Activated naive CD4-positive, alpha-beta T cell treated with anti-CD3 and anti-CD28 coated beads for 36 hours (primary cell): ENCODE results near the gene COPG1. TPM values are rescaled to one million over a fixed set of nuclear protein-coding genes. Genes with fewer than 3 reads are reported as not detected.

Source experiments
- CTCF ChIA-PET: fragments of 350-600 bp; sonication (Branson Sonifier 250); formaldehyde crosslinking; loops from one replicate; lab custom pipeline; 2021; ENCODE audit warnings: antibody characterized with exemption; lab: Charles Lee
- DNase-seq: peaks from one replicate; pipeline ENCODE4 v3.0.0-alpha.2; 2020
- H3K27ac Mint-ChIP-seq: one replicate; pipeline ENCODE4 v1.8.0; 2021; ENCODE audit warnings: mild to moderate bottlenecking, mixed read lengths
- H3K27me3 Mint-ChIP-seq: one replicate; pipeline ENCODE4 v1.8.0; 2021; ENCODE audit warnings: low read depth, mixed read lengths
- H3K36me3 Mint-ChIP-seq: one replicate; pipeline ENCODE4 v1.8.0; 2021; ENCODE audit warnings: low read depth, mixed read lengths
- H3K4me1 Mint-ChIP-seq: one replicate; pipeline ENCODE4 v1.8.0; 2021; ENCODE audit warnings: low read depth, mixed read lengths
- H3K4me3 Mint-ChIP-seq: one replicate; pipeline ENCODE4 v1.8.0; 2021; ENCODE audit warnings: mild to moderate bottlenecking, moderate library complexity, mixed read lengths
- H3K9me3 Mint-ChIP-seq: one replicate; pipeline ENCODE4 v1.8.0; 2021; ENCODE audit warnings: mixed read lengths
- intact Hi-C: fragments of 100-400 bp; cut with micrococcal nuclease; formaldehyde crosslinking; loops from one replicate; pipeline ENCODE4 v1.15.1; 2023
- total RNA-seq, 2 experiments: library from RNA; stranded (reverse); gene quantifications; one replicate each; pipeline ENCODE4 v1.2.3, GENCODE V29; 2021

The COPG1 gene
- total RNA-seq, 2 experiments from 2014 or later, result 125 to 128 TPM

GRCh38 chr3:129228891-129229585 lies 20.4 kb upstream of the COPG1 start:
- Mint-ChIP-seq H3K4me3 (no peak overlapping the region), H3K4me1 (peaks cover 25% of the 10 kb centered on the region), H3K36me3 (no peaks in the 10 kb centered on the region), H3K9me3 (no peaks in the 10 kb centered on the region), H3K27ac (no peak overlapping the region), H3K27me3 (no peaks in the 10 kb centered on the region)
- CTCF ChIA-PET, result interaction anchor here (1.4 kb wide), 1 partner anchor 11 kb away, joined by 3 read pairs; no protein-coding TSS in a partner anchor
- DNase-seq, result no peak
- intact Hi-C loops, result no loop called here

- peaks cover 17% of the 10 kb centered on the region for H3K4me1 Mint-ChIP-seq
- H3K27me3 Mint-ChIP-seq, result no peaks in the 10 kb centered on the region
- intact Hi-C loops, result loop anchor here (2.0 kb wide), 1 partner anchor 48 kb away; the partner anchor contains the start of gene CNBP
- CTCF ChIA-PET, result interaction anchor here (0.6 to 1.9 kb wide), 6 partner anchors 15 to 260 kb away, joined by 3 to 9 read pairs (median 4); partner anchors contain the start of gene COPG1
- H3K36me3 Mint-ChIP-seq, result no peaks in the 10 kb centered on the region
- H3K9me3 Mint-ChIP-seq, result no peaks in the 10 kb centered on the region
- peak overlapping the region; percentile 31 for H3K27ac Mint-ChIP-seq
- peak; percentile 54 for DNase-seq
- H3K4me3 Mint-ChIP-seq, result no peak overlapping the region
Measured at GRCh38 chr3:129230311-129231019, 18.9 kb upstream of the COPG1 start.

GRCh38 chr3:129231331-129232119 lies 17.9 kb upstream of the COPG1 start:
- no peak overlapping the region for H3K4me3 Mint-ChIP-seq
- CTCF ChIA-PET, result interaction anchor here (0.7 to 1.9 kb wide), 3 partner anchors 8 to 262 kb away, joined by 4 to 9 read pairs (median 6); no protein-coding TSS in a partner anchor

GRCh38 chr3:129233538-129233937 lies 15.9 kb upstream of the COPG1 start:
- intact Hi-C loops, result no loop called here
- Mint-ChIP-seq H3K36me3 (no peaks in the 10 kb centered on the region), H3K9me3 (no peaks in the 10 kb centered on the region), H3K27ac (no peak overlapping the region), H3K27me3 (no peaks in the 10 kb centered on the region), H3K4me3 (no peak overlapping the region), H3K4me1 (peaks cover 10% of the 10 kb centered on the region)
- DNase-seq, result no peak
- CTCF ChIA-PET, result no interaction called here

More at GRCh38 chr3:129231331-129232119, 17.9 kb upstream of the COPG1 start:
- Mint-ChIP-seq H3K9me3 (no peaks in the 10 kb centered on the region), H3K27ac (no peak overlapping the region), H3K4me1 (peaks cover 13% of the 10 kb centered on the region), H3K36me3 (no peaks in the 10 kb centered on the region), H3K27me3 (no peaks in the 10 kb centered on the region)
- intact Hi-C loops, result loop anchor here (2.0 kb wide), 1 partner anchor 49 kb away; the partner anchor contains the start of gene CNBP
- DNase-seq, result no peak

- H3K36me3 Mint-ChIP-seq, result no peaks in the 10 kb centered on the region
- no peaks in the 10 kb centered on the region for H3K27me3 Mint-ChIP-seq
- no peak overlapping the region for H3K27ac Mint-ChIP-seq
- H3K4me1 Mint-ChIP-seq, result peaks cover 19% of the 10 kb centered on the region
- CTCF ChIA-PET, result no interaction called here
- H3K9me3 Mint-ChIP-seq, result no peaks in the 10 kb centered on the region
- intact Hi-C loops, result no loop called here
- no peak overlapping the region for H3K4me3 Mint-ChIP-seq
- no peak for DNase-seq
Measured at GRCh38 chr3:129234441-129234840, 15.0 kb upstream of the COPG1 start.

GRCh38 chr3:129235344-129235917 lies 14.0 kb upstream of the COPG1 start:
- Mint-ChIP-seq H3K36me3 (no peaks in the 10 kb centered on the region), H3K4me1 (peaks cover 20% of the 10 kb centered on the region), H3K27me3 (no peaks in the 10 kb centered on the region), H3K27ac (no peak overlapping the region), H3K4me3 (no peak overlapping the region), H3K9me3 (no peaks in the 10 kb centered on the region)
- intact Hi-C loops, result no loop called here
- DNase-seq, result no peak
- CTCF ChIA-PET, result interaction anchor here (0.6 to 2.1 kb wide), 2 partner anchors 10 to 11 kb away, joined by 3 to 21 read pairs; no protein-coding TSS in a partner anchor

- H3K4me1 Mint-ChIP-seq, result peaks cover 14% of the 10 kb centered on the region
- H3K9me3 Mint-ChIP-seq, result no peaks in the 10 kb centered on the region
- H3K4me3 Mint-ChIP-seq, result no peak overlapping the region
- H3K27me3 Mint-ChIP-seq, result no peaks in the 10 kb centered on the region
- intact Hi-C loops, result no loop called here
- CTCF ChIA-PET, result interaction anchor here (0.5 to 2.3 kb wide), 4 partner anchors 18 to 269 kb away, joined by 3 to 8 read pairs (median 6); no protein-coding TSS in a partner anchor
- peak overlapping the region; percentile 31 for H3K27ac Mint-ChIP-seq
- H3K36me3 Mint-ChIP-seq, result no peaks in the 10 kb centered on the region
- DNase-seq, result peak; percentile 43
Measured at GRCh38 chr3:129238945-129239705, 10.3 kb upstream of the COPG1 start.

GRCh38 chr3:129239991-129240390 lies 9.4 kb upstream of the COPG1 start:
- no peaks in the 10 kb centered on the region for H3K9me3 Mint-ChIP-seq
- H3K27me3 Mint-ChIP-seq, result no peaks in the 10 kb centered on the region
- no peaks in the 10 kb centered on the region for H3K36me3 Mint-ChIP-seq
- no peak for DNase-seq
- intact Hi-C loops, result no loop called here
- CTCF ChIA-PET, result interaction anchor here (0.6 to 2.3 kb wide), 6 partner anchors 9 to 270 kb away, joined by 3 to 8 read pairs (median 4); no protein-coding TSS in a partner anchor
- H3K4me3 Mint-ChIP-seq, result no peak overlapping the region
- peaks cover 14% of the 10 kb centered on the region for H3K4me1 Mint-ChIP-seq
- no peak overlapping the region for H3K27ac Mint-ChIP-seq

- CTCF ChIA-PET, result interaction anchor here (0.7 to 2.3 kb wide), 5 partner anchors 12 to 270 kb away, joined by 3 to 8 read pairs (median 4); no protein-coding TSS in a partner anchor
- H3K27me3 Mint-ChIP-seq, result no peaks in the 10 kb centered on the region
- no peaks in the 10 kb centered on the region for H3K9me3 Mint-ChIP-seq
- no peak overlapping the region for H3K27ac Mint-ChIP-seq
- H3K4me1 Mint-ChIP-seq, result peaks cover 17% of the 10 kb centered on the region
- DNase-seq, result no peak
- intact Hi-C loops, result no loop called here
- no peak overlapping the region for H3K4me3 Mint-ChIP-seq
- no peaks in the 10 kb centered on the region for H3K36me3 Mint-ChIP-seq
Measured at GRCh38 chr3:129240436-129240835, 9.0 kb upstream of the COPG1 start.

GRCh38 chr3:129245141-129245540 lies 4.3 kb upstream of the COPG1 start:
- CTCF ChIA-PET, result interaction anchor here (0.6 to 5.9 kb wide), 37 partner anchors 8 to 370 kb away, joined by 3 to 90 read pairs (median 4); no protein-coding TSS in a partner anchor
- Mint-ChIP-seq H3K36me3 (peaks cover 2% of the 10 kb centered on the region), H3K4me3 (no peak overlapping the region), H3K4me1 (peaks cover 20% of the 10 kb centered on the region), H3K9me3 (no peaks in the 10 kb centered on the region), H3K27me3 (no peaks in the 10 kb centered on the region), H3K27ac (peak overlapping the region; percentile 46)
- DNase-seq, result no peak
- intact Hi-C loops, result loop anchor here (1.0 to 2.0 kb wide), 6 partner anchors 84 to 368 kb away; partner anchors contain the start of gene ISY1
